Pons (tissue), 1 donor: ENCODE measurements around the gene PTMS.
"Not testable (repeated sequence)": the region's sequence is repeated elsewhere in the genome, so short reads cannot be mapped to it uniquely, and the experiment has no call there.

Experiments used
- DNase-seq: peaks from one replicate; pipeline ENCODE4 v3.0.0-alpha.2; 2016; ENCODE audit warnings: low spot score

The PTMS gene, protein sequence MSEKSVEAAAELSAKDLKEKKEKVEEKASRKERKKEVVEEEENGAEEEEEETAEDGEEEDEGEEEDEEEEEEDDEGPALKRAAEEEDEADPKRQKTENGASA

DNA sequence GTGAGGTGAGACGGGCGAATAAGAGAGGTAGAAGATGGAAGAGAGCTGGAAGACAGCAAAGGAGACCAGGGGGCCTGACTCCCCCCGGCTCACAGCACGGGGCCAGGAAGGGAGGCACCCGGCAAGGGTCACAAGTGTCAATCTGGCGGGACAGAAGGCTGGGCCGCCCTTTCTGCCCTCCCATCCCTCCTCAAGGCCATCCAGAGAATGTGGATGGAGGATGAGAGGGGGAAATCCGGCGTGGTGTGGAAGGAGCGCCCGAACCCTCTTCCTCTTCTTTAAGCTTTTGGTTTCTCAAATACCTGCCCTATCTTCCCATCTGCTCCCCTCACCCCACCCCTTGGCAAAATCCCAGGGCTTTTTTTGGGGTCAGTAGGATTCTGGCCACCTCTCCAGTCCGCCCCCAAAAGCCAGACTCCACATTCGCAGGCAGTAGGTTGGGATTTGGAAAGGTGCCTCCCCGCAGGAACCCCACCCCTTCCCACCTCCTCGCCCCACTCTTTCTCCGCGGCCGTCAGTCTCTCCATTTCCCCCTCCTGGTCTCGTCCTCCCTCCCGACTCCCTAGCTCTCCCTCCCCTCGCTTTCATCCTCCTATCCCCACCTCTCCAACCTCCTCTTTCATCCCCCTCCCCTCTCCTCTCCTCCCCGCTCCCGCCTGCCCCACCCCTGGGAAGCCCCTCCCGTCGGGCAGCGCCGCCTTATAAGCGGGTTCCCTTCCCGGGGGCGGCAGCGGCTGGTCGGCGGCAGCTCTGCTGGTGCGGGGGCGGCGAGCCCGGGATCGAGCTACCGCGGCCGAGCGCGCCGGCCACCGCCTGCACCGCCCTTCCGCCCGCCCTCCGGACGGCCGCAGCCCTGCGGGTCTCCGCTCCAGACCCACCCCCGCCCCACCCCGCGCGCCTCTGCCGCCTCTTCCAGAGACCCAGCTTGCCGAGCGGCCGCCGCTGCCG is at the start of gene PTMS:
PTMS (plus strand) TSS at position 730 of the 948 bp plus-strand sequence. CDS start 343 bp downstream, outside the sequence.
- DNase-seq = peak; percentile 41

DNA sequence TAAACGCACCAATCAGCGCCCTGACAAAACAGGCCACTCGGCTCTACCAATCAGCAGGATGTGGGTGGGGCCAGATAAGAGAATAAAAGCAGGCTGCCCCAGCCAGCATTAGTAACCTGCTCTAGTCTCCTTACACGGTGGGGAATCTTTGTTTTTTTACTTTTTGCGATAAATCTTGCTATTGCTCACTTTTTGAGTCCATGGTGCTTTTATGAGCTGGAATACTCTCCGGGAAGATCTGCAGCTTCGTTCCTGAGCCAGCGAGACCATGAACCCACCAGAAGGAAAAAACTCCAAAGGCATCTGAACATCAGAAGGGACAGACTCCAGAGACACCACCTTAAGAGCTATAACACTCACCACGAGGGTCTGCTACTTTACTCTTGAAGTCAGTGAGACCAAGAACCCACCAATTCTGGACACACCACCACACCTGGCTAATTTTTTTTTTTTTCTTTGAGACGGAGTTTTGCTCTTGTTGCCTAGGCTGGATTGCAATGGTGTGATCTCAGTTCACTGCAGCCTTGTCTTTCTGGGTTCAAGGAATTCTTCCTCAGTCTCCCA is 49.2 kb upstream of the PTMS start:
- DNase-seq = no peak

DNA sequence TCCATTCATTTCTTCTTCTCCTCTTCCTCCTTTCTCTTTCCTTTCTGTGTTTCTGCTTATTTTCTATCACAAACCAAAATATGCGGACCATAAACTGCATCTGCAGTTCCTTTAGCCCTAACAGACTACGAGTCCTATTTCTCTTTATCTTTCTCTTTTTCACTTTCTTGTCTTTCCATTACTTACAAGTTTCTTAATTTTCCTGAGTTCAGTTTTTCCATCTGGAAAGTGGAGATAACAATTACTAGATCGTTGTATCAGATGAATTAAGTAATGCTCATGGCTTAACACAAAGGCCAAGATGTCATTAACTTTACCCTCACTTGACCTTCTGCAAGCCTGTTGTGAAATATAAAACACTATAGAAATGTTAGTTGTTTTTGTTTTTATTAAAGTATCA is 43.3 kb upstream of the PTMS start:
- no peak for DNase-seq

DNA sequence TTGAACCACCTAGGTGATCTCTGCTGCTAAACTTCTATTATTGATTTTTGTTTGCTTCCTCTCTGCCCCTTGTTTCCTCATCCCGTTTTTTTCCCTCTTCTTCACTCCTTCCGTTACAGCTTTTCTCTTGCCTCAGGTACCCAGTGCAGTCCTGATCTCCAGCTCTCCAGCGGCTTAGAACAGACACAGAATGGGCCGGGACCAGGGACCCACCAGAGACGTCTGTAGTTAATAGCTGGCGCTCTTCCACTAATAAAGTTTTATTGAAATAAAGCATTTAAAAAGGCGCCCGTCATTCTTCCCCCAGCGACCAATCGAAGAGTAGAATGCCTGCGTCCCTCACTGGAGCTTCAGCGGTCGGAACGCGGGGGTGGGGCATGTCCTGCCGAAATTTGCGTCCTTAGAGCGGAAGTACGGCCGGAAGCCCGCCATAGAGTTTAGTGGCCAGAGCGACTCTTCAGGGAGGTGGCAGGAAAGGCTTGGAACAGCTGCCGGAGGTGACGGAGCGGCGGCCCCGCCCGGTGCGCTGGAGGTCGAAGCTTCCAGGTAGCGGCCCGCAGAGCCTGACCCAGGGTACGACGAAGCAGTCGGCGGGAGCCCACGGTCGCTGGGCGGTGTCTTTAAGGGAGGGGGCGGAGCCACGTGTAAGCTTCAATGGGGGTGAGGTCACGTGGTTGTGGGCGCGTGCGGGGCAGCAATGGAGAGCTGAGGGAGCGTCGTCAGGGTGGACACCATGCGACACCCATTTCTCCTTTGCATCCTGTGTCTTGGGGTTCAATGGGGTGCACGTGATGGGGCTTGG is 42.4 kb upstream of the PTMS start, which contains the start of gene COPS7A:
COPS7A (plus strand) TSS at position 440 of the 802 bp plus-strand sequence. CDS start 611 bp downstream, outside the sequence.
- peak; percentile 99 for DNase-seq

DNA sequence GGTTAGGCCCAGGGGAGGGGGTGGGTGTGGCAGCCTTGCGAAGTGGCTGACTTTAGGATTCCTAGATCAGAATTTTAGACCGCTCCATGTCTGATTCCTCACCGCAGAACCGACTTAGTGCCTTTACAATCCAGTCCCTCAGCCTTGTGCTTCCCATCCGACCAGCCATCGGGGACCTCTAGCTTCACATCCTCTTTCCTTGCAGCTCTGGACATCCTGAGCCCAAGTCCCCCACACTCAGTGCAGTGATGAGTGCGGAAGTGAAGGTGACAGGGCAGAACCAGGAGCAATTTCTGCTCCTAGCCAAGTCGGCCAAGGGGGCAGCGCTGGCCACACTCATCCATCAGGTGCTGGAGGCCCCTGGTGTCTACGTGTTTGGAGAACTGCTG is 41.8 kb upstream of the PTMS start:
- no peak for DNase-seq

DNA sequence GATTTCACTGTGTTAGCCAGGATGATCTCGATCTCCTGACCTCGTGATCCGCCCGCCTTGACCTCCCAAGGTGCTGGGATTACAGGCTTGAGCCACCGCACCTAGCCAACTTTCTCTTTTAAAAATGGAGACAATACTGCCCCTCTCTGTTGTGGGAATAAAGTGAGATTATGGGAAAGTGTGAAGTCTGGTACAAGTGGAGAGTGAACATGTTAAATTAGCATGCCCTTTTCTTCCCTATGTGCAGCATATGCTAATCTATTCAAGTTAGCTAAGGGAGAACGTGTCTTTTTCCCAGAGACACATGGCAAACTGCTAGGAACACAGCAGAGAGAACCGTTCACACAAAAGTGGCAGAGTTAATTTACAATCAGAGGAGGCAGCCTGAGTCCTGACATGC is 40.8 kb upstream of the PTMS start:
- no peak for DNase-seq

DNA sequence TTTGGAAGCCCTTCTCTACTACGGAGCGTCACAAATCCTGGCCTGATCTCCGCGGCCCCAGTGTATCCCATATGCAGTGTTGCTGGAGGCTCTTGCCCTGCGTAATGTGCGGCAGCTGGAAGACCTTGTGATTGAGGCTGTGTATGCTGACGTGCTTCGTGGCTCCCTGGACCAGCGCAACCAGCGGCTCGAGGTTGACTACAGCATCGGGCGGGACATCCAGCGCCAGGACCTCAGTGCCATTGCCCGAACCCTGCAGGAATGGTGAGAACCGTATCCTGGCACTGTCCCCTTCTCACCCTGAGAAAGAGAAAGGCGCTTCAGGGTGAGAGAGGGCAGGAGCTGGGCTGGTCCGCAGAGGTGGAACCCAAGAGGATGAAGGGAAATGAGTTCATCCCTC is 37.0 kb upstream of the PTMS start:
- DNase-seq = no peak

DNA sequence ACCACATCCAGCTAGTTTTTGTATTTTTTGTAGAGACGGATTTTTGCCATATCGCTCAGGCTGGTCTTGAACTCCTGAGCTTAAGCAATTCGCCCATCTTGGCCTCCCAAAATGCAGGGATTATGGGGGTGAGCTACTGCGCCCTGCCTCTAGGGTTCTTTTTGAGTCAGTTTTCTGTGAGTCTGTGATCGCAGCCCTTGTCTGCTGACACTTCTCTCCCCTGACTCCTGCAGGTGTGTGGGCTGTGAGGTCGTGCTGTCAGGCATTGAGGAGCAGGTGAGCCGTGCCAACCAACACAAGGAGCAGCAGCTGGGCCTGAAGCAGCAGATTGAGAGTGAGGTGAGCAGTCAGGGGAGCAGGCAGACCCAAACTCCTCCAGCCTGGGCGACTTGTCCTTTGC is 36.0 kb upstream of the PTMS start:
- DNase-seq = no peak

DNA sequence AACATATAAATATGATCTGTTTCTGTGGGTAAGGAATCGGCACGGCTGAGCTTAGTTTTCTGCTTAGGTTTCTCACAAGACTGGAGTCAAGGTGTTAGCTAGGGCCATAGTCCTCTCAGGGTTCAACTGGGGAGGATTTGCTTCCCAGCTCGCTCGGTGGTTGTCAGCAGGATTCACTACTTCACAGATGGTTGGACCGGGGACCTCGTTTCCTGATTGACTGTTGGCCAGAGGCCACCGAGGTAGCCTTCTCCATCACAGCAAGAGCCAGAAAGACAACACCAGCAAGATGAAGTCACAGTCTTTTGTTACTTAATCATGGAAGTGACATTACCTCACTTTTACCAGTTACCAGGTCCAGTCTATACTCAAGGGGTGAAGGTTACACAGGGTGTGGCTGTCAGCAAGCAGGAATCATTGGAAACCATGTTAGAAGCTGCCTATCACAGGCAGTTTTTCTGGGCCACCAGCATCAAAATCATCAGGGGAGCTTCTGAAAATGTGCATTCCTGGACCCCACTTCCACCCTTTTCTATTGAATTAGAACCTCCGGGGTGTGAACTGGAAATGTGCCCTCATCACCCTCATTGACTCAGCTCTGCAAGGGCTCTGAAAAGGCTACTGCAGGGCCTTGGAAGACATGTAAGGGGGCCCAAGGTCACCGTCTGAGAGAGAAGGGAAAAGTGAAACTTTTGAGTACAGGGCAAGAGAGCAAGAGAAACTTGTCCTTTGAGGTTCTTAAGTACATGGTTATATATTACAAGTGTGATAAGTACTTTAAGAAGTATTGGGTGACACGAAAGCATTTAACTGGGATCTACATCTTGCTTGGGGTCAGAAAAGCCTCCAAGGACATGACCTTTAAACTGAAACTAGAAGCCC is 31.4 kb upstream of the PTMS start:
- no peak for DNase-seq

DNA sequence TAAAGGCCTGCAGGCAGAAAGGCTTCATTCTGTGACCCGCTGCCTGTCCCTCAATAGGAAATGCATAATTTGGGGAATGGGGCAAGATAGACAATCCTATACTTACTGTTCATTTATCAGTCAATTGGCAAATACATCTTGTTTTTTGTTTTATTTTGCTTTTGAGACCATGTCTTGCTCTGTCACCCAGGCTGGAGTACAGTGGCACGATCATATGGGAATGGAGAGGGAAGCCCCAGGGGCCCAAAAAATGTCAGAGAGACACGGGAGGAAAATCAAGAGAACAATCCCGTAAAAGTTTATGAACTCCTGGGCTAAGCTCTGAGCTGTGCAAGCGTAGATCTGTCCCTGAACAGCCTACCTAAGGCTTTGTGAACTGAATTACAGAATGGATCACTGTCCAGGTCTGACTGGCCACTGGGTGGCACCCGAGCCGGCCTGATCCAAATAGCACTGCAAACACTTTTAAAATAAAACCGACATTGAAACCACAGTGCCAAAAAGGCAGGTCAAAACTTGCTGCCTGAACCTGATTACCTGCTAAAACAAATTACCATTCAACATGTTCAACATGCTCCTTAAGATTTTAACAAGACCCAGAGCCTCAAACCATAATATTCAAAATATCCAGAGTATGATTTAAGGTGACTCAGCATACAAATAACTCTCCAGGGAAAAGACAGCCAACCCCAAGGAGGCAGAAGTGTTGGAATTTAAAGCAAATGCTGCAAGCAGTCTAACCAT is 30.5 kb upstream of the PTMS start:
- peak; percentile 53 for DNase-seq

DNA sequence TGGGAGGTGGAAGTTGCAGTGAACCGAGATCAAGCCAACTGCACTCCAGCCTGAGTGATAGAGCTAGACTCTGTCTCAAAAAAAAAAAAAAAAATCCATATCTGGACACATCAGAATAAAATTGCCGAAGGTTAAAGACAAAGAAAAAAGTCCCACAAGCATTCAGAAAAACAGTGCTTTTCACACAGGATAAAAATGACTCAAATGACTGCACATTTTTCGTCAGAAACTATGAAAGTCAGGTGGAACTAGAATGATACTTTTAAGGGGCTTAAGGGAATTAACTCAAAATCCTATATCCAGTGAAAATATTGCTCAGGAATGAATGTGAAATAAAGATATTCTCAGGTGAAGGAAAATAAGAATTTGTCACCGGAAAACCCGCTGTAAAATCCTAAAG is 29.4 kb upstream of the PTMS start:
- no peak for DNase-seq

DNA sequence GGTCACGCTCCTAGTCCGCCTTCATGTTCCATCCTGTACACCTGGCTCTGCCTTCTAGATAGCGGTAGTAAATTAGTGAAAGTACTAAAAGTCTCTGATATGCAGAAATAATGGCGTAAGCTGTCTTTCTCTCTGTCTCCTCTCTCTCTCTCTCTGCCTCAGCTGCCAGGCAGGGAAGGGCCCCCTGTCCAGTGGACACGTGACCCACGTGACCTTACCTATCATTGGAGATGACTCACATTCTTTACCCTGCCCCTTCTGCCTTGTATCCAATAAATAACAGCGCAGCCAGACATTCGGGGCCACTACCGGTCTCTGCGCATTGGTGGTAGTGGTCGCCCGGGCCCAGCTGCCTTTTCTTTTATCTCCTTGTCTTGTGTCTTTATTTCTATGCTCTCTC is 24.1 kb upstream of the PTMS start:
- DNase-seq = not testable (repeated sequence)

DNA sequence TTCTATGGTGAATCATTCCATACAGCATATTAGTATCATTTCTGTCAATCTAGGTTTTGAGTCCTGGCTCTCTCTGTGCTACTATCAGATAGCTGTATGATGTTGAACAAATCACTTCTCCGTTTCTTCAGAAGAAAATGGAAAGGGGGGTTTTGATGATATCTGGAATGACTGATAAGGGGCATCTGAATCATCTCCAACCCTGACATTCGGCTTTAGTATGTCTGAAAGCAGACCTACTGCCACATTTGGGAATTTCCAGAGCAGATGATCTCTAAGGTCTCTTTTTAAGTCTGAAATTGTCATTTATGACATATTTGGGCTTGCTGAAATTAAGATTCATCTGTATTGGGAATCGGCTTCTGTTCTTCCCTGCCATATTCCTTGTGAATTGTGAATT is 23.3 kb upstream of the PTMS start:
- DNase-seq = no peak

DNA sequence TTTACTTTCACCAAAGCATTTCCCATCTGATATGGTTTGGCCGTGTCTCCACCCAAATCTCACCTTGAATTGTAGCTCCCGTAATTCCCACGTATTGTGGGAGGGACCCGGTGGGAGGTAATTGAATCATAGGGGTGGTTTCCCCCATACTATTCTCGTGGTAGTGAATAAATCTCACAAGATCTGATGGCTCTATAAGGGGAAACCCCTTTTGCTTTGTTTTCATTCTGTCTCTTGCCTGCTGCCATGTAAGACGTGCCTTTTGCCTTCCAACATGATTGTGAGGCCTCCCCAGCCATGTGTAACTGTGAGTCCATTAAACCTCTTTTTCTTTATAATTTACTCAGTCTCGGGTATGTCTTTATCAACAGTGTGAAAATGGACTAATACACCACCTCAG is 22.9 kb upstream of the PTMS start:
- DNase-seq = not testable (repeated sequence)

DNA sequence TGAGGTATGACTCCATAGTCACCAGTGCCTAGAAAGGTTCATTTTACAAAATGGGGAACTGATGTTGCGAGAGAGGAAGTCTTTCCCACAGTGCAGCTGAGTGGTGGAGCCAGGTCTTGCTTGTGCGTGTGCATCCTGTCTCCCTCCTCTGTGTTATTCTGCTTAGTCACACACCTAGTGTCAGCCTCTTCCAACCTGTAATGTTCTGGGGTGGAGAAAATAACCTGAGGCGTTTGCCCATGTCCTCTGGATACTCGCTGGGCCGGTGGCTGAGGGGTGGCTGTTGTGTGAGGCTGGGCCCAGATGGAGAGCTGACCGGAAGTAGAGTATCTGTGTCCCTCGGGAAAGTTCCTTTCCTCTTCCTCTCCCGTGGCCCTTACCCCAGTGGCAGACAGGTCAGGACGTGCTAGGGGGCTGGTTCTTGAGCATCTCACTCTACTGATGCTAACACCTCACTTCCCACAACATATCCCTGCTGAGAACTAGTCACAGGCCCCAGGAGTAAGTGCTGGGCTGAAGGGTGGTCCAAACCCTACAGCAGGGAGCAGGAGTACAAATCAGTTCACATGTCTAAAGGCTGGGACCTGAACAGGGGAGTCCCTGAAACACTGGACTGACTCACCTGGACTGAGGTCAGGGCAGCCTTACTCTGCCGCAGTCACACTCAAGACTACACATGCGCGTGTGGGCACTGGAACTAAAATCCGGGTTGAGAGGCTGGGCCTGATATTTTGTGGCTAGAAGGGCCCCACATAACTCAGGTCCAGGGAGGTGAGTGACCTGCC is 20.2 kb upstream of the PTMS start:
- DNase-seq = peak; percentile 56

DNA sequence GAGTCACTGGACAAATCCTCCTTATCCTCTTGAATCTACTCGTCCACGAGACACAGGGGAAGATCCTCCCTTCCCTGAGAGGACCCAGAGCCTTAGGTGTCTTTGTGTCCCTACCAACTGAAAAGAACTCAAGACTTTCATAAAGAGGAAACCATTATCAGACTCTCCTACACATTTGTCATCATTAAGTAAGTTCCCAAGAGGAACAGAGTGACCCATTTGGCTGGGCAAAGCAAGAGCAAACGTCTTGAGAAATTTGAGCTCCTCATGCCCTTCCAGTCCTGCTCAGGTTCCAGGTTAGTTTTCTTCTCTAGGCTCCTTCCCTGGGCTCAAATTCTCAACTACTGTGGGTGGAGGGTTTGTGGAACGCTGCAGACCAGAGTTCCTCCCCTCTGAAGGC is 18.9 kb upstream of the PTMS start:
- DNase-seq = no peak

DNA sequence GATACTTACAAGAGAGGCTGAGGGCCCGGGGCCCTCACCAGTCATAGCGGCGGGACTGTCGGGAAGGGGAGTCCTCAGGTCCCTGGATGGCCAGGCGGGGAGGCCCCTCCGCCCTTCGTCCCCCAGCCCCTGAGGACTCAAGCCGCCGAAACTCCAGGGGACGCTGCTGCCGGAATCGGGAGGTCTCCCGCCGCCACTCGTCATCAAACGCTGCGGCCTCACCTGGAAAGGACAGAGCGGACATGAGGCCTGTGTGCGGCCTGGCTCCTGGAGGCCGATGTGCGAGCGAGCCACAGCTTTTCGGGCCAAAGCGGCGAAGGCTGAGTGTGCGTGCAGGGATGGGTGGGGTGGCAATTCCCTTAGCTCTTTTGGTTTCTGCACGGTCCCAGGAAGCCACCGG is 17.4 kb upstream of the PTMS start:
- no peak for DNase-seq

DNA sequence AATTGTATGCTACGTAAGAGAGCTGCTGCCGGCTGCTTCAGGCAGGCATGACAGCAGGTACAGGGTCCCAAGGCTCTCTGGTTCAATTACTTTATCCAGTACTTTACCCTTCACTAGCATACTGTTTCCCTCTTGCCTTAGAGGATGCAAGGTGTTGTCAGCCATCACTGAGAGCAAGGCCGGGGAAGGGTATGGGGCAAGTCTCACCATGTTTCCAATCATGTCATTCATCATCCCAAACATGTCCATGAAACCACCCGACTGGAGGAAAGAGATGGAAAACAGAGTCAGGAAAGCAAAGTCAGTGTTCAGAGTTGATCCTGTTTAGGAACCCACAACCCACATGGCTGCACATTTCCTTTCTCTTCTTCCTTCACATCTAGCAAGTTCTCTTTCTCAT is 15.7 kb upstream of the PTMS start:
- no peak for DNase-seq

DNA sequence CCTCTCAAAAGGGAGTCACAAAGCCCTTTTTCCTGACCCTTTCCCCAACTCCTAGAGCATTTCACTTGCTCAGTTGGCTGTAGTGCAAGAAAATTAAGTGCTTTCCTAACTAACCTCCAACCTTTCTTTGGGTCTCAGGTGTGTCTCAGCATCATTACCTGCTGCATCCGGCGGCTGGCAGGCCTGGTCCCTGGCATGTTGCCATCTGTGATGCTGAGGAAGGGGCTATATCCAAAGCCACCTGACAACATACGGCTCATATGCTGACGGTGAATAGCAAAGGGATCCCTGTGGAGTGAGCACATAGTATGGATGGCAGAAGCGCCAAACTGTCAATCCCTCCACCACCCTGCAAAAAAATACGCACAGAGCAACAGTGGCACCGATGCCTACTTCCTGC is 14.4 kb upstream of the PTMS start:
- no peak for DNase-seq
